Activated CD4-positive, alpha-beta T cell treated with anti-CD3 and anti-CD28 coated beads for 24 hours (primary cell): ENCODE measurements around the gene CFAP300.

ENCODE experiments used
- DNase-seq, 2 donors: peaks; one replicate each; pipeline ENCODE4 v3.0.0-alpha.2; 2020; ENCODE audit warnings: low read depth in 2 of 2

The CFAP300 gene

GRCh38 chr11:102047305-102047924 lies at the start of gene CFAP300:
CFAP300 (plus strand) TSS chr11:102047437; CDS start chr11:102047471, 34 bp downstream.
- DNase-seq = peak; percentile 4 to 60

- no peak for DNase-seq
These were observed 45.4 kb upstream of the CFAP300 start for GRCh38 chr11:102001657-102002338.

- no peak for DNase-seq
These were observed 43.0 kb upstream of the CFAP300 start for GRCh38 chr11:102004220-102004619.

- no peak for DNase-seq
These were observed 41.9 kb upstream of the CFAP300 start for GRCh38 chr11:102005306-102005705.

- DNase-seq = no peak
These were observed 40.2 kb upstream of the CFAP300 start for GRCh38 chr11:102006835-102007566.

- DNase-seq = no peak
These were observed 39.4 kb upstream of the CFAP300 start for GRCh38 chr11:102007567-102008437.

- DNase-seq = no peak
These were observed 36.3 kb upstream of the CFAP300 start for GRCh38 chr11:102010776-102011494.

GRCh38 chr11:102012946-102013345 lies 34.3 kb upstream of the CFAP300 start:
- DNase-seq = no peak

GRCh38 chr11:102014756-102015155 lies 32.5 kb upstream of the CFAP300 start:
- no peak for DNase-seq

GRCh38 chr11:102017026-102017425 lies 30.2 kb upstream of the CFAP300 start:
- no peak for DNase-seq

GRCh38 chr11:102026217-102026616 lies 21.0 kb upstream of the CFAP300 start:
- no peak for DNase-seq

- DNase-seq = no peak
These were observed 20.3 kb upstream of the CFAP300 start for GRCh38 chr11:102026959-102027358.

GRCh38 chr11:102036757-102037156 lies 10.5 kb upstream of the CFAP300 start:
- DNase-seq = no peak

GRCh38 chr11:102046841-102047240 lies 396 bp upstream of the CFAP300 start:
- DNase-seq = no peak

GRCh38 chr11:102050927-102051575 lies 3.8 kb downstream of the CFAP300 start:
- DNase-seq = no peak

GRCh38 chr11:102061276-102061675 lies 14.0 kb downstream of the CFAP300 start:
- DNase-seq = no peak

GRCh38 chr11:102062106-102062505 lies 14.9 kb downstream of the CFAP300 start:
- DNase-seq = no peak

- no peak for DNase-seq
These were observed 17.1 kb downstream of the CFAP300 start for GRCh38 chr11:102064316-102064715.

GRCh38 chr11:102070766-102071165 lies 23.5 kb downstream of the CFAP300 start:
- DNase-seq = no peak
